OCI-LY1 (cell line): Measurements from ENCODE around the gene BRS3.

Source experiments
- H2AFZ ChIP-seq: fragments of 200-600 bp; sonication (generic), shearing (Covaris generic); 2 replicates; pipeline ENCODE4 v1.6.0; 2014; ENCODE audit warnings: antibody characterized with exemption, mild to moderate bottlenecking, low read length
- H3F3A ChIP-seq: fragments of 200-600 bp; sonication (generic), shearing (Covaris generic); 2 replicates; pipeline ENCODE4 v1.6.0; 2014; ENCODE audit warnings: mild to moderate bottlenecking, antibody characterized with exemption, low read length, moderate library complexity; ENCODE audit not compliant: insufficient read depth
- H3K27ac ChIP-seq: fragments of 200-600 bp; sonication (generic); 2 replicates; pipeline ENCODE4 v1.5.1; 2014; ENCODE audit warnings: low read length, mixed run types, mild to moderate bottlenecking, low read depth; ENCODE audit not compliant: poor library complexity, severe bottlenecking
- H3K27me3 ChIP-seq: fragments of 200-600 bp; sonication (generic); 2 replicates; pipeline ENCODE4 v1.6.0; 2014; ENCODE audit warnings: antibody characterized with exemption, mild to moderate bottlenecking, low read length, moderate library complexity; ENCODE audit not compliant: insufficient read depth
- H3K36me3 ChIP-seq: fragments of 200-600 bp; sonication (generic); 2 replicates; pipeline ENCODE4 v1.6.1; 2014; ENCODE audit warnings: mild to moderate bottlenecking, antibody characterized with exemption, low read length, moderate library complexity, mixed read lengths; ENCODE audit not compliant: insufficient read depth
- H3K4me1 ChIP-seq: fragments of 200-600 bp; sonication (generic); 2 replicates; pipeline ENCODE4 v1.5.1; 2014; ENCODE audit warnings: mild to moderate bottlenecking, low read length, moderate library complexity; ENCODE audit not compliant: insufficient read depth, severe bottlenecking
- H3K4me2 ChIP-seq: fragments of 200-600 bp; sonication (generic), shearing (Covaris generic); 2 replicates; pipeline ENCODE4 v1.6.1; 2014; ENCODE audit warnings: low read length
- H3K4me3 ChIP-seq: fragments of 200-600 bp; sonication (generic); 2 replicates; pipeline ENCODE4 v1.5.1; 2014; ENCODE audit warnings: low read length, low read depth, mild to moderate bottlenecking, mixed read lengths; ENCODE audit not compliant: poor library complexity, severe bottlenecking
- H3K79me2 ChIP-seq: fragments of 200-600 bp; shearing (Covaris generic); 2 replicates; pipeline ENCODE4 v1.6.1; 2016; ENCODE audit warnings: mixed run types, low read length, mixed read lengths; ENCODE audit not compliant: insufficient read depth
- H3K9ac ChIP-seq: fragments of 200-600 bp; sonication (generic), shearing (Covaris generic); 2 replicates; pipeline ENCODE4 v1.6.1; 2014; ENCODE audit warnings: mild to moderate bottlenecking, low read length, mixed read lengths
- H3K9me2 ChIP-seq: fragments of 200-600 bp; sonication (generic), shearing (Covaris generic); 2 replicates; pipeline ENCODE4 v1.6.1; 2014; ENCODE audit warnings: low read depth, mild to moderate bottlenecking, low read length, mixed read lengths
- H3K9me3 ChIP-seq: fragments of 200-600 bp; shearing (Covaris generic); 2 replicates; pipeline ENCODE4 v1.6.1; 2014; ENCODE audit warnings: low read length, mixed read lengths
- H4K20me1 ChIP-seq: fragments of 200-600 bp; sonication (generic), shearing (Covaris generic); 2 replicates; pipeline ENCODE4 v1.6.0; 2016; ENCODE audit warnings: mild to moderate bottlenecking, low read length; ENCODE audit not compliant: insufficient read depth
- CTCF ChIP-seq: fragments of 200-600 bp; sonication (generic), shearing (Covaris generic); IDR thresholded peaks from 2 replicates; pipeline ENCODE4 v1.5.1; 2017; ENCODE audit warnings: mild to moderate bottlenecking, antibody characterized with exemption, low read length, moderate library complexity, mixed read lengths
- EZH2 ChIP-seq: fragments of 200-600 bp; sonication (generic), shearing (Covaris generic); IDR thresholded peaks from 2 replicates; pipeline ENCODE4 v1.8.0; 2017; ENCODE audit warnings: borderline replicate concordance, mixed run types, mild to moderate bottlenecking, antibody characterized with exemption, low read length, moderate library complexity, mixed read lengths

BRS3 gene

GRCh38 chrX:136467303-136467702, 20.4 kb upstream of the BRS3 start:
- Histone ChIP-seq H3K4me2 (no peak overlapping the region), H3K9ac (no peak overlapping the region), H3K27me3 (no peaks in the 10 kb centered on the region), H3K9me2 (no peaks in the 10 kb centered on the region), H3K4me3 (no peak overlapping the region), H4K20me1 (no peaks in the 10 kb centered on the region), H3K36me3 (no peaks in the 10 kb centered on the region), H3K4me1 (no peaks in the 10 kb centered on the region), H3F3A (no peaks in the 10 kb centered on the region), H2AFZ (no peak overlapping the region), H3K27ac (no peak overlapping the region), H3K9me3 (no peaks in the 10 kb centered on the region), H3K79me2 (no peaks in the 10 kb centered on the region)
- TF ChIP-seq CTCF (no peak), EZH2 (no peak)

GRCh38 chrX:136468391-136469103, 19.2 kb upstream of the BRS3 start:
- H3K27me3 ChIP-seq, result no peaks in the 10 kb centered on the region
- no peak overlapping the region for H3K27ac ChIP-seq
- H3K9me2 ChIP-seq, result no peaks in the 10 kb centered on the region
- H2AFZ ChIP-seq, result no peak overlapping the region
- no peak for TF ChIP-seq EZH2
- no peak for TF ChIP-seq CTCF
- no peaks in the 10 kb centered on the region for H4K20me1 ChIP-seq
- H3K4me3 ChIP-seq, result no peak overlapping the region
- H3F3A ChIP-seq, result no peaks in the 10 kb centered on the region
- no peaks in the 10 kb centered on the region for H3K79me2 ChIP-seq
- H3K4me2 ChIP-seq, result no peak overlapping the region
- no peaks in the 10 kb centered on the region for H3K36me3 ChIP-seq
- H3K9ac ChIP-seq, result no peak overlapping the region
- no peaks in the 10 kb centered on the region for H3K4me1 ChIP-seq
- H3K9me3 ChIP-seq, result no peaks in the 10 kb centered on the region

- Histone ChIP-seq H3K36me3 (no peaks in the 10 kb centered on the region), H3K27ac (no peak overlapping the region), H3K9me2 (no peaks in the 10 kb centered on the region), H3K27me3 (no peaks in the 10 kb centered on the region), H3K9me3 (no peaks in the 10 kb centered on the region), H3K79me2 (no peaks in the 10 kb centered on the region), H3K4me3 (no peak overlapping the region), H3K4me1 (no peaks in the 10 kb centered on the region), H2AFZ (no peak overlapping the region), H3K9ac (no peak overlapping the region), H4K20me1 (no peaks in the 10 kb centered on the region), H3K4me2 (no peak overlapping the region), H3F3A (no peaks in the 10 kb centered on the region)
- TF ChIP-seq CTCF, result no peak
- TF ChIP-seq EZH2, result no peak
Observed at GRCh38 chrX:136473663-136474062, 14.1 kb upstream of the BRS3 start.
